ENCODE measurements around the gene ACIN1. TPM values are rescaled to one million over a fixed set of nuclear protein-coding genes. Genes with fewer than 3 reads are reported as not detected.

ACIN1 gene
- total and polyA plus RNA-seq, 2 of the 13 experiments (the other 11 are each of a cell fraction or from before 2014, with no cell fraction given): 165 to 183 TPM

GRCh38 chr14:23091294-23092225 is 3.4 kb downstream of the ACIN1 start (continued):
- TF ChIP-seq RBFOX2 (IDR thresholded peaks at IDR 0.05; ENCODE audit: low read depth, low read length) (peak; percentile 52; the same call in 1 of the 2 replicates), ATF6 (CRISPR knock-in tag; conservative IDR thresholded peaks at IDR 0.05) (no peak), TGIF2 (CRISPR knock-in tag; IDR thresholded peaks at IDR 0.05) (no peak), CEBPZ (IDR thresholded peaks at IDR 0.05; ENCODE audit: low read length) (no peak), ATF5 (CRISPR knock-in tag; IDR thresholded peaks at IDR 0.05; ENCODE audit: low read depth) (no peak), ZNF484 (CRISPR knock-in tag; IDR thresholded peaks at IDR 0.05; ENCODE audit: borderline replicate concordance, low read depth) (no peak), NCOA1 (CRISPR knock-in tag; IDR thresholded peaks at IDR 0.05) (no peak), SMAD1 (CRISPR knock-in tag; IDR thresholded peaks at IDR 0.05; ENCODE audit: borderline replicate concordance, low read depth) (no peak), GATAD2A (CRISPR knock-in tag; IDR thresholded peaks at IDR 0.05) (no peak), PRPF4 (IDR thresholded peaks at IDR 0.05; ENCODE audit: low read depth, low read length, poor library complexity, severe bottlenecking) (no peak), TEAD2 (CRISPR knock-in tag; IDR thresholded peaks at IDR 0.05) (no peak), SMARCC2 (IDR thresholded peaks at IDR 0.05) (0 out of 2 replicates have a peak, but pooled peaks have one; percentile 5), HOXA3 (CRISPR knock-in tag; IDR thresholded peaks at IDR 0.05) (no peak)

Measured in HepG2 (cell line).